DMS 273 (cell line): ENCODE data around the gene CTRB1.
A peak's percentile ranks its signal among the peaks of the same experiment; 100 is the strongest.
"Not testable (repeated sequence)": the region's sequence is repeated elsewhere in the genome, so short reads cannot be mapped to it uniquely, and the experiment has no call there.

Experiments
- DNase-seq: peaks from one replicate; lab custom pipeline; 2025; ENCODE audit not compliant: unreplicated experiment; lab: John Stamatoyannopoulos, UW

The CTRB1 gene

GRCh38 chr16:75203667-75204409 lies 14.9 kb upstream of the CTRB1 start:
- no peak for DNase-seq

GRCh38 chr16:75204410-75204758 lies 14.4 kb upstream of the CTRB1 start:
- DNase-seq, result no peak

DNA sequence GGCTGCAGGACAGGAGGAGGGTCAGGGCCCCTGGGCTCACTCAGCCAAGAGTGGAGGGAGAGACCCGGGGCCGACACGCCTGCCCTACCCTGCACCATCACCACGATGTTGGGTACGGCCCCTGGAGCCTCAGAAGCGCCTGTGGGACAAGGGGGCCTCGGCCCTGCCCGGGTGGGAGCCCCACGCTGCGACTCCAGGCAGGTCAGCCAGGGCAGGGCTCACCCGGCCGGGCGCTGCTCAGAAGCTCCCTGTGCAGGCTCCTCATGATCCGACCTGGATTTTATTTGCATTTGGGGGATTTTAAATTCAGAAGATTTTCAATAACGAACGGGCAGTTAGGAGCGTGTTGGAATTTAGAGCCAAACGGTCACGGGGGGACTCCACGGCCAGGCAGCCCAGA lies 13.9 kb upstream of the CTRB1 start:
- not testable (repeated sequence) for DNase-seq

GRCh38 chr16:75205438-75205837 lies 13.3 kb upstream of the CTRB1 start:
- DNase-seq, result not testable (repeated sequence)

DNA sequence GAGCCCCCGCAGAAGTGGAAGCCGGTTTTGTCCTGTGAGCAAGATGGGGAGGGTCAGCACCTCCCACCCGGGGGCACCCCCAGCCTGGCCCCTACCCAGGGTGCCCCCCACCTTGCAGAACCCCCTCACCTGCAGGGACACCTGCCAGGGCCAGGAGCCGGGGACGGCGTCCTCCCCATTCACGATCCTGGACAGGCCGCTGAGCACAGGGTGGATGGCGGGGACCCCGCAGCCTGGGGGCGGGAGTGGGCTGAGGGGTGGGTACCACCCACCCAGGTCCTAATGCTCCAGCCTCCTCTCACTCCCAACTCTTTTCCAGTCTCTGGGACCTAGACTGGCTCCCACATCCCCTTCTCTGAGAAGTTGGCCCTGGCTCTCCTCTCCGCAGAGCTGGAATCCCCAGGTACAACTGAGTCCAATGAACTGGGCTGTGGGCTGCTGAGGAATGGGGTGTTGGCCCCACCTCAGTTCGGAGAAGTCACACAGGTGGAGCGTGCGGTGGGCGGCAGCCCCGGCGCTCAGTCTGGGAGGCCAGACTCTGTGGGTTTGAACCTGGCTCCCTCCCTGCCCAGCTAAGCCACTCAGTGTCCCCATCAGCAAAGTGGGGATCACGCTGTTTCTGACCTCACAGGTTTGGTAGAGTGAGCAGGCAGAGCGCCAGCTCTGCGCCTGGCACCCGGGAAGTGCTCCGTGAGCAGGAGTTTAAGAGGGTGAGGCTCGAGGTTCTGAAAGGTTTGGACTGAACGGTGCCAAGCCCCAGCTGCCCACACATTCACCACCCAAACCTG lies 12.6 kb upstream of the CTRB1 start:
- DNase-seq, result not testable (repeated sequence)

DNA sequence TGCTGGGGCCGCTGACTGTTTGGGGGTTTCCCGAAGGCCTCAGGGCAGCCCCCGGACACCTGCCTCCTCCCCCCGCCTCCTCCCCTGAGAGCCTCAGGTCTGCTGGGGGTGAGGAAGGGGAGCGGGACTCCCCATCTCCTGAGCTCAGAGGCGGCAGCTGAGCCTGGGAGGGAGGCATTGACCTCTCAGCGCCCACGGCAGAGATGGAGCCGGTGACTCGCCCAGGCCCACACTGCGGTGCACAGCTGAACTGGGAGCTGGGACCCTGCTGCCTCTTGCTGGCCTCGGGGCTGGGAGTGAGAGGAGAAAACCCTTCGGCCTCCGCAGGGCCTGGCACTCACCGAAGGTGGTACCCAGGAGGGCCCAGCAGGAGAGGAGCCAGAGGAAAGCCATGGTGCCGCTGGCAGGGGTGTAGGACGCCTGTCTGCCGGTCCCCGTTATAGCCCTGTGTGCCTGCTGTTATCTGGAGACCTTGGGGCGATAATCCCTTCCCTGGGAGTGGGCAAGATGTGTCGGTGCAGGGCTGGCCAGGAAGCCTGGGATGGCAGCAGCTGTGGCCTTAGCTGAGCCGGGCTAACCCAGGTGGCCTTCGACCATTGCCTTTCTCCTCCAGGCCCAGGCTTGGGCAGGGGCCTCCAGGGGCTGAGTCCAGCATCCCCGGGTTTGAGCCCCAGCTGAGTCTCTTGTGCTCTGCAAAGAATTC lies 11.9 kb upstream of the CTRB1 start, which contains the start of gene CTRB2:
TSS of gene CTRB2 (minus strand) at position 413 of the 703 bp plus-strand sequence. CDS start at position 393, 20 bp downstream.
- DNase-seq, result no peak

GRCh38 chr16:75207831-75208230 lies 11.0 kb upstream of the CTRB1 start:
- DNase-seq, result no peak

DNA sequence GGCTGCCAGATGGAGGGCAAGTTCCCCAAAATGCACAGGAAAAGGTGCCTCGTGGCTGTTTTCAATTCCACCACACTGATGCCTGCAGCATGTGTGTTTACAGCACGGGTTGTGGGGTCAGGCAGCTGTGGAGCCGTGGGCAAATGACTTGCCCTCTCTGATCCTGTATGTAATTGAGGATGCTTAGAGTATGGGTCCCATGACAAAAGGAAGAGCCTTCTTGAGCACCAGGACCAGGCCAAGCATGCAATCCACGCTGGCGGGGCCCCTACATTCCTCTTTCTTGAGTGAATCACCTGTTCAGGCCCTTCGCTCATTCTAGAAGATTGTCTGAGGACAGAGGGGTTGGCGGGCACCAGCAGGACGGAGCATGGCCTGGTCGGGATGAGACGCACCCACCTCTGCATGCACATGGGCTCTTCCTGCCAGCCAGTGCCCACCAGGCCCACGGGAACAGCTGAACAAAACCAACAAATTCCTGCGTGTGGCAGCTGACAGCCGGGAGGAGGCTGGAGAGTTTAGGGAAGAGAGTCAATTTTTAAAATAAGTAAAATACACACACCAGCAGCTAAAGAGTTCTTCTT lies 10.5 kb upstream of the CTRB1 start:
- DNase-seq, result no peak

- no peak for DNase-seq
Measured at GRCh38 chr16:75208861-75209505, 9.8 kb upstream of the CTRB1 start.

GRCh38 chr16:75209514-75209913 lies 9.3 kb upstream of the CTRB1 start:
- not testable (repeated sequence) for DNase-seq

DNA sequence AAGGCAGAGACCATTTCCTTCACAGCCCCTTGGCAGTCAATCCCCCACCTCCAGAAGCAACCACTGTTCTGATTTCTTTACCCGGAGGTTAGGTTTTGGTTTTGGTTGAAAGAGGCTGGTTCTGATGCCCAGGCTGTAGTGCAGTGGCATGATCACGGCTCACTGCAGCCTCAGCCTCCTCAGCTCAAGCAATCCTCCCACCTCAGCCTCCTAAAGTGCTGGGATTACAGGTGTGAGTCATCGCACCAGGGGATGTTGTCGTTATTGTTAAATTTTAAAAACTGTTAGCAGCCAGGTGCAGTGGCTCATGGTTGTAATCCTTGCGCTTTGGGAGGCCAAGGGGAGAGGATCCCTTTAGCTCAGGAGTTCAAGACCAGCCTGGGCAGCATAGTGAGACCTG lies 8.8 kb upstream of the CTRB1 start:
- DNase-seq, result no peak

GRCh38 chr16:75211286-75211685 lies 7.5 kb upstream of the CTRB1 start:
- DNase-seq, result not testable (repeated sequence)

DNA sequence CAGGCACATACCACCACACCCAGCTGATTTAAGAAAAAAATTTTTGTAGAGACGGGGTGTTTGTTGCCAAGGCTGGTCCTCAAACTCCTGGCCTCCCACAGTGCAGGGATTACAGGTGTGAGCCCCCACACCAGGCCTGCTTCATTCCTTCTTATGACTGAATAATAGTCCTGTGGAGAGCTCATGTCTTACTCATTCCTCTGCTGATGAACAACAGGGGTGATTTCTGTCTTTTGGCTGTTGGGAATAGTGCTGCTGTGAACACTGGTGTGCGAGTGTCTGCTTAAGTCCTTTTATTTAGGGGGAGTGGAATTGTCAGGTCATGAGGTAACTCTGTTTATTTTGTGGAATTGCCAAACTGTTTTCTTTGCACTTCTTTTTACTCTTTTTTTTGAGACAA lies 2.7 kb upstream of the CTRB1 start:
- no peak for DNase-seq

- DNase-seq, result no peak
Measured at GRCh38 chr16:75216576-75216975, 2.2 kb upstream of the CTRB1 start.

DNA sequence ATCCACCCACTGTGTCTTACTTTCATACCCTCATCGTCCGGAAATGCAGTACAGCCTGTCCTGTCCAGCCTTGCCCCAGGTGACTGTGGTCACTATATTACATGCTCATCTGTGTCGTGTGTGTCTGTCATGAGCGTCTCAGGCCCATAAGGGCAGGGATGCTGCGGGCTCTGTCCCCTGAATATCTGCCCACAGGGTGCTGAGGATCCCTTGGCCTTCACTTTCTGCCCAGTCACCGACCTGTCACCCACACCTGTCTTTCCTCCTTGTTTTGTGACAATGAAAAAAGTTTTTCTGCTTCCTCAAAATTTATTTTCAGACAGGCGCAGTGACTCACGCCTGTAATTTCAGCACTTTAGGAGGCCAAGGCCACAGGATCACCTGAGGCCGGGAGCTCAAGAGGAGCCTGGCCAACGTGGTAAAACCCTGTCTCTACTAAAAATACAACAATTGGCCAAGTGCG lies 1.4 kb upstream of the CTRB1 start:
- no peak for DNase-seq

GRCh38 chr16:75219088-75219487 lies 300 bp downstream of the CTRB1 start:
- no peak for DNase-seq

- no peak for DNase-seq
Measured at GRCh38 chr16:75219838-75220237, 1.1 kb downstream of the CTRB1 start.

- no peak for DNase-seq
Measured at GRCh38 chr16:75222271-75222783, 3.5 kb downstream of the CTRB1 start.

DNA sequence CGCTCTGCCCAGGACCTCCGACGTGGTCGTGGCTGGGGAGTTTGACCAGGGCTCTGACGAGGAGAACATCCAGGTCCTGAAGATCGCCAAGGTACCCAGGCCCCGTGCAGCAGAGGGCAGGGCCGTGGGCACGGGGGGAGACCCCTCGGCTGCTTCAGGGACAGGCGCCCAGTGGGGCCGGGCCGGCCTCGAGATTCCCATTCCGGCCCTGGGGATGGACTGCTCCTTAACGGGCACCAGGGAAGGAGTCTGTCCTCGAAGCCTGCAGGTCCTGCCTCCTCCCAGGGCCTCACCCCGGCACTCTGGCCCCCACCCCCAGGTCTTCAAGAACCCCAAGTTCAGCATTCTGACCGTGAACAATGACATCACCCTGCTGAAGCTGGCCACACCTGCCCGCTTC lies 4.3 kb downstream of the CTRB1 start:
- not testable (repeated sequence) for DNase-seq

- DNase-seq, result peak; percentile 55
Measured at GRCh38 chr16:75224306-75225082, 5.7 kb downstream of the CTRB1 start.
